NCI-H1092 (cell line): ENCODE measurements around the gene IFNG.

Source experiments
- DNase-seq: peaks from one replicate; lab custom pipeline; 2025; lab: John Stamatoyannopoulos, UW

Gene IFNG

DNA sequence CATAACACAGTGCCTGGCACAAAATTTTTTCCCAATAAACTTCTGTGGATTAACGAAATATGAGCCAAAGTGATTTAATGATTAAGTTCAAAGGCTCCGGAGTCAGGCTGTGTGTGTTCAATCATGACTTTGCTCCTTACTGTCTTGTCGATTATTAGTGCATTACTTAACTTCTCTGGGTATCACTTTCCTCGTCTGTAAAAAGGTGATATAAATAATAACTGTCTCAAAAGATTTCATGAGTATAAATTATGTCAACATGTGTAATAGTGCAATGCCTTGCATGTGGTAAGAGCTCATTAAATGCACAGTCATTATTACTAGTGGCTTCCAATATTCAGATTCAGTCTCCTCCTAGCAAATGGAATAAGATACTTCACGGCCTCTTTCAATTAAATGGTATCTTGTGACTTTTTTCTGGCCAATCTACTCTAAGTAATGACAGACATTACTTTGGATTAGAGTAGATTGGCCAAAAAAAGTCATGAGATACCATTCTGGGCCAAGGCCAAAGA lies 6.8 kb upstream of the IFNG start:
- DNase-seq, result no peak

- no peak for DNase-seq
Observed at GRCh38 chr12:68163560-68164081, 4.1 kb upstream of the IFNG start.

GRCh38 chr12:68162374-68162773 lies 2.8 kb upstream of the IFNG start:
- DNase-seq, result no peak

- no peak for DNase-seq
Observed at GRCh38 chr12:68158432-68158831, 1.1 kb downstream of the IFNG start.

DNA sequence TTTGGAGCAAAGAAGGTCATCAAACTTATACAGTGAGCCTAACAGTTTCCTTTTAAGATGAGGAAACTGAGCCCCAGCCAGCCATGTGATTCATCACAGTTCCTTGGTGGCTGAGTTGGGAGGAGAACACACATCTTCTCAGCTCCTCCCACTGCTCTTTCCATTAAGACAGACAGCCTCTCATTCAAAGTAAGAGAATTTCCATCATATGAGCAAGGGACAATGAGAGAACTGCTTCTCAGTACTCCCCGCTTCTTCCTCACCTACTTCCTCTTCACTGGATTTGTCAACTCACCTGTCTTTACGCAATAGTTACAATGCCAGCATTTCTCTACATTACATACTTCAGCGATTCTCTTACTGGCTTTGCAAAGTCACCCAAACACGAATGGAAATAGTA lies 2.2 kb downstream of the IFNG start:
- DNase-seq, result no peak

GRCh38 chr12:68156636-68157035 lies 2.9 kb downstream of the IFNG start:
- DNase-seq, result no peak

GRCh38 chr12:68154779-68155178 lies 4.8 kb downstream of the IFNG start:
- no peak for DNase-seq

GRCh38 chr12:68148261-68148951 lies 11.1 kb downstream of the IFNG start:
- no peak for DNase-seq

GRCh38 chr12:68140556-68140955 lies 19.0 kb downstream of the IFNG start:
- no peak for DNase-seq

DNA sequence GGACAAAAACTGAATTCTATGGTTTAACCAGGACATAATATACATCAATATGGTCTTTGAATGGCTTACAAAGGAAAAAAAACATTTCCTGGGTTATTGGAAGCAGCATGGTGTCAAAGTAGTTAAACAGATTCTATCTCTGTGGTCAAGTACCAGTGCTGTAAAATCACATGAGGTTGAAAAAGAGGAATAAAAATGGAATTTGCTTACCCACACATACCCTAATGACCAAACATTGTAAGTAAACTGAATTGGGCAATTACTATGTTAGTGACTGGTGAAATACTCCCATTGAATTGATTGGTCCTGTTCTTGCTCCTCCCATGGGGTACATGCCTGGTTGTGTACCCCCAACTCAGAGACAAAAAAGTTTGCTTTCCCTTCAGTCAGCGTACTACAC lies 19.6 kb downstream of the IFNG start:
- DNase-seq, result no peak

DNA sequence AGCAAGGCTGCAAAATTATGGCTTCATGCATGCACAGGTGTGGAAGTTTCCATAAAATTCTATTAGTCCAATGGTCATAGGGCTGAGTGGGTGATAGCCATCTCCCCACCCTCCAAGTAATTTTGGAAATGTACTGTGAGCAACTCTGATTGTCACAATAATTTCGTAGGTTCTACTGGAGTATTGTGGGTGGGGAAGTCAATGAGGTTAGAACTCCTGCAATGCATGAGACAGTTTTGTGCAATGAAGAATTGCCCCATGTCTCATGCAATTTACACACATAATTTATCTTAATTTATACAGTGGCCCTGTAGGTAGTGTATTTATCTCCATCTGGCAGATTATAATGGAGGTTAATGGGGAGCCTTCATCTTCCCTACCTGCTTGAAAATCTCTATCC lies 20.5 kb downstream of the IFNG start:
- DNase-seq, result no peak

- DNase-seq, result no peak
Observed at GRCh38 chr12:68138480-68138879, 21.1 kb downstream of the IFNG start.

- DNase-seq, result no peak
Observed at GRCh38 chr12:68137335-68137830, 22.2 kb downstream of the IFNG start.

- no peak for DNase-seq
Observed at GRCh38 chr12:68135520-68135919, 24.0 kb downstream of the IFNG start.

GRCh38 chr12:68131867-68132414 lies 27.6 kb downstream of the IFNG start:
- no peak for DNase-seq

DNA sequence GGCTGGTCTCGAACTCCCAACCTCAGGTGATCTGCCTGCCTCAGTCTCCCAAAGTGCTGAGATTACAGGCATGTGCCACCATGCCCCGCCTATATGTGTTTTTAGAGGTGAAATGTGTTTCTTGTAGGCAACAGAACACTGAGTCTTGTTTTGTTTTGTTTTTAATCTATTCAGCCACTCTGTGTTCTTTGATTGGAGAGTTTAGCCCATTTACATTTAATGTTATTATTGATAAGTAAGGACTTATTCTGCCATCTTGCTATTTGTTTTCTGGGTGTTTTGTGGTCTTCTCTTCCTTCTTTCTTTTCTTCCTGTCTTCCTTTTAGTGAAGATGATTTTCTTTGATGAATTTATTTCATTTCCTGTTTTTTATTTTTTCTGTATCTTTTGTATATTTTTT lies 29.6 kb downstream of the IFNG start:
- no peak for DNase-seq

- no peak for DNase-seq
Observed at GRCh38 chr12:68122236-68122920, 37.2 kb downstream of the IFNG start.

DNA sequence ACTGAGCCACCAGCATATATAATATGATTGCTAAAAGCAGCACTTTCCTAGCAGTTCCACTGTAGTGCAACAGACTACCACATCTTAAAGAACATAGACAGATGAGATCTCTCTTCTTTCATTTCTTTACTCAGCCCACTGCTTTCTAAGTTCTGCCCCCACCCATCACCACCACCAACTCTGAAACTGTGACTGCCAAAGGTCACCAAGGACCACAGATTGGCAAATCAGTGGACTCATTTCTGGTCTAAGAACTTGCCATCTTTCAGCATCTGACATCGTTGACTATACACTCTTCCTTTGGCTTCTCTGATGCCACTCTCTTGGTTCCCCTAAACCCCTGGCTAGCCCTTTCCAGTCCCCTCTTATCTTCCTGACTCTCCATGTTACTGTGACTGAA lies 38.4 kb downstream of the IFNG start:
- no peak for DNase-seq

DNA sequence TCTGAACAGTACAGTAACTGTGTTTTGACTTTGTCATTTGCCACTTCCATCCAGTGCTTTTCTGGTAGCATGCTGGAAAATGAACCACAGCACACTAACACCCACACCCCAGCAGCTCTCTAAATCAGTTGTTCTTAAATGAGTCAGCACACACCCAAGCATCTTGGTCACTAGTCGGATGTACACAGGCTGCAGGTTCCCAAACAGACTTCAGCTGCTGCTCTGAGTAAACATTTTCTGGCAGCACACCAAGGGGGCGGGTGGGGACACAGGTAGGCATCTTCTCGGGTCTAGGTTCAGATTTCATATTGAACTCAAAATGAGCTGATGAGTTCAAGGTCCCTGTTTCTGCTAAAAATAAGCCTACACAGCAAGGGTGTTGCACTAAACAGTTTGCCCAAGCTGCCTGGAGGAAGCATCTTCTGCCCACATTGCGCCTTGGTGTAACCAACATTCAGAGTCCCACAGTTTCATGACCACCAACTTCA lies 39.8 kb downstream of the IFNG start:
- DNase-seq, result peak; percentile 2

- no peak for DNase-seq
Observed at GRCh38 chr12:68119250-68119649, 40.3 kb downstream of the IFNG start.

DNA sequence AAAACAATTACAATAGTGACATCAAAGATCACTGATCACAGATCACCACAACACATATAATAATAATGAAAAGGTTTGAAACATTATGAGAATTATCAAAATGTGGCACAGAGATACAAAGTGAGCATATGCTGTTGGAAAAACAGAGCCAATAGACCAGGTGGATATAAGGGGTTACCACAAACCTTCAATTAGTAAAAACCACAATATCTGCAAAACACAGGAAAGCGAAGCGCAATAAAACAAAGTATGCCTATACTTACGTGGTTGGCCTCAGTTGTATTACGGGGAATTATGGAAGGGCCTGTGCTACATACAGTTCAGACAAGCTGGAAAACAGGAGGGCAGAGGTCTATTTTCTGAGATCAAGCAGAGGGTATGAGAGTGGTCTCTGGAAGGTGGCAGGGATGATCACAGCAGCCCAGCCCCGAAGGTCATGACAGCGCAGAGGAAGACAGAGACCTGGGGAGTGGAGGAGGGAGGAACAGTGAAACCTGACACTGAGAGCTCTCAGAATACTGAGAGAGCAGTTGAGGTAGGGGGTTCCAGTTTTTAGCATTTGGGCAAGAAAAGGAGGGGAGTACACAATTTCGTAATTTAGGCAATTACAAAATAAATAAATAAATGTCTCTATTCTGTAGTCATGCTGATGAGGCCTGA lies 41.3 kb downstream of the IFNG start:
- DNase-seq, result no peak

DNA sequence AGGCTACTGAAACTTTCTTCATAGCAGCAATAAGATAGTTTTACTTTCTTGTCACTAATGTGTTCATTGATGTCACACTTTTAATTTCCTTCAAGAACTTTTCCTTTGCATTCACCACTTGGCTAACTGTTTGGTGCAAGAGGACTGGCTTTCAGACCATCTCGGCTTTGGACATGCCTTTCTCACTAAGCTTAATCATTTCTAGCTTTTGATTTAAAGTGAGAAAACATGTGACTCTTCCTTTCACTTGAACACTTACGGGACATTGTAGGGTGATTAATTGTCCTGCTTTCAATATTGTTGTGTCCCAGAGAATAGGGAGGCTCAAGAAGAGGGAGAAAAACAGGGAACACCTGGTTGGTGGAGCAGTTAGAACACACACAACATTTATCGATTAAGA lies 41.9 kb downstream of the IFNG start:
- no peak for DNase-seq
